ENCODE data around the gene ANKRD33. TPM values are rescaled to one million over a fixed set of nuclear protein-coding genes. Genes with fewer than 3 reads are reported as not detected.

The ANKRD33 gene
- not detected for polyA plus RNA-seq

- no peak within 1 kb of the TSS for H3K4me3 ChIP-seq (ENCODE audit: low read depth in 1 of 2, low read length in 2 of 2)
- no peaks in the 10 kb centered on the region for H3K4me1 ChIP-seq (ENCODE audit: control insufficient read depth in 2 of 2, insufficient read depth in 2 of 2, low read length in 1 of 2)
- no peaks in the 10 kb centered on the region for H3K36me3 ChIP-seq (ENCODE audit: control insufficient read depth in 2 of 2, insufficient read depth in 2 of 2, low read length in 1 of 2)
- H3K27me3 ChIP-seq (ENCODE audit: control insufficient read depth in 1 of 2, insufficient read depth in 2 of 2, low read length in 2 of 2), result no peaks in the 10 kb centered on the region
- H3K9me3 ChIP-seq (ENCODE audit: control insufficient read depth in 2 of 2, insufficient read depth in 1 of 2, low read depth in 1 of 2, low read length in 1 of 2), result no peaks in the 10 kb centered on the region
- WGBS, 2 donors, result 51 to 52% methylated on average over 41 of the region's 41 CpGs
- no peak within 1 kb of the TSS for H3K27ac ChIP-seq (ENCODE audit: low read depth in 2 of 2, low read length in 1 of 2)
These were observed at the start of gene ANKRD33 for GRCh38 chr12:51887476-51888315. Gene ANKRD33 (plus strand): TSS chr12:51888103. CDS start chr12:51888187, 84 bp downstream.

GRCh38 chr12:51838762-51839161 is 49.1 kb upstream of the ANKRD33 start:
- H3K4me3 ChIP-seq (ENCODE audit: low read depth in 1 of 2, low read length in 2 of 2), result no peak overlapping the region
- 54 to 65% methylated on average over 4 of the region's 4 CpGs for WGBS, 2 donors
- H3K27ac ChIP-seq (ENCODE audit: low read depth in 2 of 2, low read length in 1 of 2), result no peak overlapping the region
- no peaks in the 10 kb centered on the region for H3K27me3 ChIP-seq (ENCODE audit: control insufficient read depth in 1 of 2, insufficient read depth in 2 of 2, low read length in 2 of 2)
- H3K4me1 ChIP-seq (ENCODE audit: control insufficient read depth in 2 of 2, insufficient read depth in 2 of 2, low read length in 1 of 2), result no peaks in the 10 kb centered on the region
- H3K36me3 ChIP-seq (ENCODE audit: control insufficient read depth in 2 of 2, insufficient read depth in 2 of 2, low read length in 1 of 2), result no peaks in the 10 kb centered on the region
- no peaks in the 10 kb centered on the region for H3K9me3 ChIP-seq (ENCODE audit: control insufficient read depth in 2 of 2, insufficient read depth in 1 of 2, low read depth in 1 of 2, low read length in 1 of 2)

GRCh38 chr12:51839310-51839947 is 48.5 kb upstream of the ANKRD33 start:
- no peak overlapping the region for H3K27ac ChIP-seq (ENCODE audit: low read depth in 2 of 2, low read length in 1 of 2)
- H3K4me1 ChIP-seq (ENCODE audit: control insufficient read depth in 2 of 2, insufficient read depth in 2 of 2, low read length in 1 of 2), result no peaks in the 10 kb centered on the region
- 72 to 75% methylated on average over 5 of the region's 5 CpGs for WGBS, 2 donors
- H3K4me3 ChIP-seq (ENCODE audit: low read depth in 1 of 2, low read length in 2 of 2), result no peak overlapping the region
- no peaks in the 10 kb centered on the region for H3K9me3 ChIP-seq (ENCODE audit: control insufficient read depth in 2 of 2, insufficient read depth in 1 of 2, low read depth in 1 of 2, low read length in 1 of 2)
- H3K27me3 ChIP-seq (ENCODE audit: control insufficient read depth in 1 of 2, insufficient read depth in 2 of 2, low read length in 2 of 2), result no peaks in the 10 kb centered on the region
- no peaks in the 10 kb centered on the region for H3K36me3 ChIP-seq (ENCODE audit: control insufficient read depth in 2 of 2, insufficient read depth in 2 of 2, low read length in 1 of 2)

GRCh38 chr12:51840966-51841365 is 46.9 kb upstream of the ANKRD33 start:
- no peak overlapping the region for H3K27ac ChIP-seq (ENCODE audit: low read depth in 2 of 2, low read length in 1 of 2)
- no peaks in the 10 kb centered on the region for H3K36me3 ChIP-seq (ENCODE audit: control insufficient read depth in 2 of 2, insufficient read depth in 2 of 2, low read length in 1 of 2)
- H3K4me1 ChIP-seq (ENCODE audit: control insufficient read depth in 2 of 2, insufficient read depth in 2 of 2, low read length in 1 of 2), result no peaks in the 10 kb centered on the region
- H3K4me3 ChIP-seq (ENCODE audit: low read depth in 1 of 2, low read length in 2 of 2), result no peak overlapping the region
- WGBS, 2 donors, result 71 to 81% methylated on average over 6 of the region's 6 CpGs
- peaks cover 0 to 2% of the 10 kb centered on the region in 2 donors for H3K27me3 ChIP-seq (ENCODE audit: control insufficient read depth in 1 of 2, insufficient read depth in 2 of 2, low read length in 2 of 2)
- no peaks in the 10 kb centered on the region for H3K9me3 ChIP-seq (ENCODE audit: control insufficient read depth in 2 of 2, insufficient read depth in 1 of 2, low read depth in 1 of 2, low read length in 1 of 2)

- Histone ChIP-seq H3K4me3 (ENCODE audit: low read depth in 1 of 2, low read length in 2 of 2) (no peak overlapping the region), H3K36me3 (ENCODE audit: control insufficient read depth in 2 of 2, insufficient read depth in 2 of 2, low read length in 1 of 2) (no peaks in the 10 kb centered on the region), H3K27ac (ENCODE audit: low read depth in 2 of 2, low read length in 1 of 2) (no peak overlapping the region), H3K27me3 (ENCODE audit: control insufficient read depth in 1 of 2, insufficient read depth in 2 of 2, low read length in 2 of 2) (peaks cover 0 to 8% of the 10 kb centered on the region in 2 donors), H3K4me1 (ENCODE audit: control insufficient read depth in 2 of 2, insufficient read depth in 2 of 2, low read length in 1 of 2) (peaks cover 0 to 5% of the 10 kb centered on the region in 2 donors), H3K9me3 (ENCODE audit: control insufficient read depth in 2 of 2, insufficient read depth in 1 of 2, low read depth in 1 of 2, low read length in 1 of 2) (no peaks in the 10 kb centered on the region)
- 32 to 45% methylated on average over 6 of the region's 6 CpGs for WGBS, 2 donors
These were observed 46.2 kb upstream of the ANKRD33 start for GRCh38 chr12:51841727-51842126.

- Histone ChIP-seq H3K9me3 (ENCODE audit: control insufficient read depth in 2 of 2, insufficient read depth in 1 of 2, low read depth in 1 of 2, low read length in 1 of 2) (no peaks in the 10 kb centered on the region), H3K27ac (ENCODE audit: low read depth in 2 of 2, low read length in 1 of 2) (no peak overlapping the region), H3K27me3 (ENCODE audit: control insufficient read depth in 1 of 2, insufficient read depth in 2 of 2, low read length in 2 of 2) (peaks cover 0 to 14% of the 10 kb centered on the region in 2 donors), H3K36me3 (ENCODE audit: control insufficient read depth in 2 of 2, insufficient read depth in 2 of 2, low read length in 1 of 2) (no peaks in the 10 kb centered on the region), H3K4me3 (ENCODE audit: low read depth in 1 of 2, low read length in 2 of 2) (no peak overlapping the region), H3K4me1 (ENCODE audit: control insufficient read depth in 2 of 2, insufficient read depth in 2 of 2, low read length in 1 of 2) (peaks cover 4 to 7% of the 10 kb centered on the region in 2 donors)
- 84 to 89% methylated on average over 4 of the region's 4 CpGs for WGBS, 2 donors
These were observed 43.0 kb upstream of the ANKRD33 start for GRCh38 chr12:51844854-51845253.

- WGBS, 2 donors, result 66 to 74% methylated on average over 7 of the region's 7 CpGs
- Histone ChIP-seq H3K9me3 (ENCODE audit: control insufficient read depth in 2 of 2, insufficient read depth in 1 of 2, low read depth in 1 of 2, low read length in 1 of 2) (no peaks in the 10 kb centered on the region), H3K4me3 (ENCODE audit: low read depth in 1 of 2, low read length in 2 of 2) (no peak overlapping the region), H3K27ac (ENCODE audit: low read depth in 2 of 2, low read length in 1 of 2) (no peak overlapping the region), H3K4me1 (ENCODE audit: control insufficient read depth in 2 of 2, insufficient read depth in 2 of 2, low read length in 1 of 2) (peaks cover 4 to 7% of the 10 kb centered on the region in 2 donors), H3K27me3 (ENCODE audit: control insufficient read depth in 1 of 2, insufficient read depth in 2 of 2, low read length in 2 of 2) (peaks cover 0 to 14% of the 10 kb centered on the region in 2 donors), H3K36me3 (ENCODE audit: control insufficient read depth in 2 of 2, insufficient read depth in 2 of 2, low read length in 1 of 2) (no peaks in the 10 kb centered on the region)
These were observed 42.4 kb upstream of the ANKRD33 start for GRCh38 chr12:51845482-51845881.

- H3K36me3 ChIP-seq (ENCODE audit: control insufficient read depth in 2 of 2, insufficient read depth in 2 of 2, low read length in 1 of 2), result no peaks in the 10 kb centered on the region
- H3K9me3 ChIP-seq (ENCODE audit: control insufficient read depth in 2 of 2, insufficient read depth in 1 of 2, low read depth in 1 of 2, low read length in 1 of 2), result no peaks in the 10 kb centered on the region
- WGBS, 2 donors, result 70 to 77% methylated on average over 15 of the region's 15 CpGs
- peaks cover 0 to 14% of the 10 kb centered on the region in 2 donors for H3K27me3 ChIP-seq (ENCODE audit: control insufficient read depth in 1 of 2, insufficient read depth in 2 of 2, low read length in 2 of 2)
- H3K4me3 ChIP-seq (ENCODE audit: low read depth in 1 of 2, low read length in 2 of 2), result no peak overlapping the region
- peaks cover 4 to 7% of the 10 kb centered on the region in 2 donors for H3K4me1 ChIP-seq (ENCODE audit: control insufficient read depth in 2 of 2, insufficient read depth in 2 of 2, low read length in 1 of 2)
- H3K27ac ChIP-seq (ENCODE audit: low read depth in 2 of 2, low read length in 1 of 2), result no peak overlapping the region
These were observed 41.6 kb upstream of the ANKRD33 start for GRCh38 chr12:51846271-51846691.

- Histone ChIP-seq H3K4me3 (ENCODE audit: low read depth in 1 of 2, low read length in 2 of 2) (peak overlapping the region; percentile 41 to 44), H3K27ac (ENCODE audit: low read depth in 2 of 2, low read length in 1 of 2) (peak overlapping the region in 1 of 2 donors; percentile 10), H3K9me3 (ENCODE audit: control insufficient read depth in 2 of 2, insufficient read depth in 1 of 2, low read depth in 1 of 2, low read length in 1 of 2) (no peaks in the 10 kb centered on the region), H3K4me1 (ENCODE audit: control insufficient read depth in 2 of 2, insufficient read depth in 2 of 2, low read length in 1 of 2) (peaks cover 4 to 7% of the 10 kb centered on the region in 2 donors), H3K27me3 (ENCODE audit: control insufficient read depth in 1 of 2, insufficient read depth in 2 of 2, low read length in 2 of 2) (peaks cover 0 to 14% of the 10 kb centered on the region in 2 donors), H3K36me3 (ENCODE audit: control insufficient read depth in 2 of 2, insufficient read depth in 2 of 2, low read length in 1 of 2) (no peaks in the 10 kb centered on the region)
- 2 to 3% methylated on average over 54 to 59 of the region's 59 CpGs for whole genome bisulfite sequencing, 2 donors
These were observed 40.8 kb upstream of the ANKRD33 start for GRCh38 chr12:51846911-51847642.

All from esophagus (tissue), 2 donors.